GM04504 (cell line): Measurements from ENCODE around the gene SESN3.
"Not testable (repeated sequence)": the region's sequence is repeated elsewhere in the genome, so short reads cannot be mapped to it uniquely, and the experiment has no call there.

Experiments used
- DNase-seq: peaks from one replicate; pipeline ENCODE4 v3.0.0-alpha.2; 2012; ENCODE audit warnings: low read depth

Gene SESN3

GRCh38 chr11:95152876-95153856, 77.8 kb downstream of the SESN3 start:
- DNase-seq = no peak

GRCh38 chr11:95150956-95151684, 79.9 kb downstream of the SESN3 start:
- DNase-seq = peak; percentile 67

GRCh38 chr11:95149651-95150364, 81.2 kb downstream of the SESN3 start:
- no peak for DNase-seq

GRCh38 chr11:95148938-95149337, 82.1 kb downstream of the SESN3 start:
- DNase-seq = no peak

GRCh38 chr11:95148406-95148805, 82.6 kb downstream of the SESN3 start:
- no peak for DNase-seq

GRCh38 chr11:95147364-95147905, 83.6 kb downstream of the SESN3 start:
- peak; percentile 69 for DNase-seq

GRCh38 chr11:95145430-95146060, 85.5 kb downstream of the SESN3 start:
- DNase-seq = no peak

- no peak for DNase-seq
These were observed 86.4 kb downstream of the SESN3 start for GRCh38 chr11:95144313-95145235.

GRCh38 chr11:95143106-95143681, 87.8 kb downstream of the SESN3 start:
- DNase-seq = no peak

- DNase-seq = no peak
These were observed 88.6 kb downstream of the SESN3 start for GRCh38 chr11:95142431-95142830.

GRCh38 chr11:95140397-95141033, 90.5 kb downstream of the SESN3 start:
- no peak for DNase-seq

GRCh38 chr11:95138448-95138847, 92.6 kb downstream of the SESN3 start:
- no peak for DNase-seq

- no peak for DNase-seq
These were observed 93.7 kb downstream of the SESN3 start for GRCh38 chr11:95137299-95137698.

GRCh38 chr11:95136747-95137146, 94.3 kb downstream of the SESN3 start:
- DNase-seq = not testable (repeated sequence)

- no peak for DNase-seq
These were observed 95.1 kb downstream of the SESN3 start for GRCh38 chr11:95135880-95136279.

- DNase-seq = no peak
These were observed 95.8 kb downstream of the SESN3 start for GRCh38 chr11:95135155-95135554.

- DNase-seq = peak; percentile 58
These were observed 96.5 kb downstream of the SESN3 start for GRCh38 chr11:95134491-95134890.

- no peak for DNase-seq
These were observed 98.0 kb downstream of the SESN3 start for GRCh38 chr11:95132956-95133355.

GRCh38 chr11:95128602-95129001, 102.4 kb downstream of the SESN3 start:
- no peak for DNase-seq

GRCh38 chr11:95123556-95123955, 107.4 kb downstream of the SESN3 start:
- no peak for DNase-seq
